Stimulated activated CD8-positive, alpha-beta memory T cell treated with anti-CD3 and anti-CD28 coated beads, Interleukin-15, amount 100 ng/mL, for 1 hour (primary cell): ENCODE measurements around the gene FOXB1.

Source experiments
- DNase-seq: peaks from one replicate; pipeline ENCODE4 v3.0.0-alpha.2; 2020; ENCODE audit warnings: low read depth

Gene FOXB1

GRCh38 chr15:60020736-60021135, 16.6 kb downstream of the FOXB1 start:
- DNase-seq = no peak

GRCh38 chr15:60021589-60022378, 17.7 kb downstream of the FOXB1 start:
- no peak for DNase-seq

GRCh38 chr15:60022379-60022741, 18.2 kb downstream of the FOXB1 start:
- DNase-seq = no peak

- no peak for DNase-seq
Observed at GRCh38 chr15:60026555-60026954, 22.4 kb downstream of the FOXB1 start.

GRCh38 chr15:60035344-60035743, 31.2 kb downstream of the FOXB1 start:
- DNase-seq = no peak

GRCh38 chr15:60039316-60039715, 35.2 kb downstream of the FOXB1 start:
- no peak for DNase-seq

GRCh38 chr15:60043744-60044435, 39.8 kb downstream of the FOXB1 start:
- DNase-seq = no peak

- DNase-seq = no peak
Observed at GRCh38 chr15:60044636-60045270, 40.6 kb downstream of the FOXB1 start.

GRCh38 chr15:60047701-60048100, 43.6 kb downstream of the FOXB1 start:
- DNase-seq = no peak

GRCh38 chr15:60049948-60050347, 45.8 kb downstream of the FOXB1 start:
- DNase-seq = no peak

GRCh38 chr15:60052796-60053195, 48.7 kb downstream of the FOXB1 start:
- DNase-seq = no peak

- no peak for DNase-seq
Observed at GRCh38 chr15:60054472-60054871, 50.4 kb downstream of the FOXB1 start.
